NCI-H2107 treated with DMSO at 0.1 percent for 48 hours (cell line): ENCODE results near the gene HSPB2.
A peak's percentile ranks its signal among the peaks of the same experiment; 100 is the strongest.
"Not testable (repeated sequence)": the region's sequence is repeated elsewhere in the genome, so short reads cannot be mapped to it uniquely, and the experiment has no call there.

Experiments
- DNase-seq: peaks from one replicate; lab custom pipeline; 2025; ENCODE audit not compliant: unreplicated experiment; lab: John Stamatoyannopoulos, UW

Gene HSPB2

GRCh38 chr11:111912535-111912934, at the start of gene HSPB2:
Gene HSPB2 (plus strand): TSS chr11:111912734. CDS start chr11:111912830, 96 bp downstream.
- no peak for DNase-seq

- DNase-seq: no peak
Observed at GRCh38 chr11:111870113-111870512, 42.4 kb upstream of the HSPB2 start.

GRCh38 chr11:111870522-111870885, 42.0 kb upstream of the HSPB2 start:
- DNase-seq: no peak

DNA sequence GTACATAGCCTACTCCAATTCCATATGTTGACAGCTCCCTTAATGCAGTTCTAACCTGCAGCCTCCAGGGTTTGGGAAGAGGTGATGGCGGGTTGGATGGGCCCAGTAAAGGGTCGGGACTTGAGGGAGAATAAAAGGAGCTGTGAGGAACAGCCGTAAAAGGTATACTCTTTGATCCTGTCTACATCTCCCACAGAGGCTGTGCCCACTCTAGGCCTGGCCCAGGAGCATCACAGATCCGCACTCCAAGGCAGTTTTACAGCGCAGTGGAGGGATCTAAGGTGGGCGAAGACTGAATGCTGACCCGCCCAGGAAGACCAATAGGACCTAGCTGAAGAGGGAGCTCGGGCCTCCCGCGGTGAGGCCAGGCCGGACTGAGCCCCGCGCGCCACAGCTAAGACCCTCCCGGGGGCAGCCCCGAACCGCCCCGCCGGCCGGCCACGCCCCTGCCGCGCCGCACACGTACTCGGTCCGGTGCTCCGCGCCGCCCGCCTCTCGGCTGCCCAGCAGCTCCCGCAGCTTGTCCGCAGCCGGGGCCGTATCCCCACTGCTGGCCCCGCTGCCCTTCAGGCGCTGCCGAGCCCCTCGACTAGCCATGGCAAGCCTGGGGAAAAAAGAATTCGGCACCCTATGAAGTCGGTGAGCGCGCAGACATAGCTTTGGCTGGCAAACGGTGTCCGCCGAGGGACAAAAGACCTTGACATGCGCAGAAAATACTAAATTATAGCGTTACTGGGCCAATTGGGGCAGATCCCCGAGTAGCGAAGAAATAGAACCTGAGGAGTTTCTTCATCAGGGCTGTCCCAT, 41.4 kb upstream of the HSPB2 start, which contains the start of gene ALG9:
Gene ALG9 (minus strand): TSS at position 696 of the 807 bp plus-strand sequence. CDS start 99 bp downstream, at position 597.
- peak; percentile 54 for DNase-seq

DNA sequence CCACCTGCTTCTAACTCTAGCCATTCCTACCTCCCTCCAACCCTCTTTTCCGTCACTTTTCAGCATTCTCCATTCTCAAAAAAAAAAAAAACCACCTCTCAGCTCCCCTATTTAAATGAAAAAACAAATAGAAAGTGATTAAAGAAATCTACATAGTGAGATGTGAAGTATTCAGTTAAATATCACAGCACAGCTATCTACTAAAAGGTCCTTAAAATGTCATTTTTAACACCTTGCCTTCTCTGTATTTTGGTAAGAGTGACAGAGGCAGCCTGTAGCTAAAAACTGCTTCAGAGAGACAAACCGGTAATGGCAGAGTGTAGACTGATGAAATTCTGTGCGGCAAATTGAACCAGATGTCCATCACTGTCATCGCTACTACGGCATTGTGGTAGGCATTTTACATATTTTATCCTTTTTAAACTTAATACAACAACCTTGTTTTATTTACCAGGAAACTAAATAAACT, 40.8 kb upstream of the HSPB2 start:
- DNase-seq: no peak

DNA sequence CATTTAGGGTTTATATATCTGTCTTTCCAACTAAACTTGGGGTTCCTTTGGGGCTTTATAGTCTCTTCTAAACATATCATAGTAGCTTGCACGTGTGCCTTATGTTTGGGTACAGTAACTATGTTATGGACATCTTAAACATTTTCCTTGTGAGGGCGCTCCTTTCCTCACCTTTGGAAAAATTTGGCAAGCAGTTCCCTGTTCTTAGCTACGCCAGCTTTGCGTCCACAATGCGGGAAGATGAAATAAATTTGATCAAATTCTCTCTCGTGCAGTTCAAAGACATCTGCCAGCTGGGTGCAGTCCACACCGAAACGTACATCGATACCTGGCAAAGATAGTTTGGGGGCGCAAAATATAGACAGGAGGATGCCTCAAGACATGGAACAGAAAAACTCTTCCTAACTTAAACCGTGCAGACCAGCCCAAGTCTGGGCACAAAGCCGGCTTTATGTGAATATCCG, 34.1 kb upstream of the HSPB2 start:
- DNase-seq: peak; percentile 44

GRCh38 chr11:111878849-111879636, 33.5 kb upstream of the HSPB2 start, which contains the start of the genes CFAP68 and FDXACB1:
Gene CFAP68 (plus strand): TSS chr11:111879541. CDS start chr11:111879561, 20 bp downstream.
Gene FDXACB1 (minus strand): TSS chr11:111879165. CDS start chr11:111879132, 33 bp downstream.
- peak; percentile 94 for DNase-seq

GRCh38 chr11:111879637-111879960, 32.9 kb upstream of the HSPB2 start:
- no peak for DNase-seq

- no peak for DNase-seq
Observed at GRCh38 chr11:111882202-111882601, 30.3 kb upstream of the HSPB2 start.

DNA sequence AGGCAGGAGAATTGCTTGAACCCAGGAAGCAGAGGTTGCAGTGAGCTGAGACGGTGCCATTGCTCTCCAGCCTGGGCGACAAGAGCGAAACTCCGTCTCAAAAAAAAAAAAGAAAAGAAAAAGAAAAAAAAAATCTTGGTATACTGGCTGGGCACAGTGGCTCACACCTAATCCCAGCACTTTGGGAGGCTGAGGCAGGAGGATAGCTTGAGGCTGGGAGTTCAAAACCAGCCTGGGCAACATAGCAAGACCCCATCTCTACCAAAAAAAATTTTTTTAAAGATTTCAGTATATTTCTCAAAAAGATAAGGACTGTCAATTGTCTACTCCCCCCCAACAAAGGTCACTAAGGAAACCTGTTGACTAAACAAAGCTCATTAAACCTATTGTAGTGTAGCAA, 27.5 kb upstream of the HSPB2 start:
- DNase-seq: not testable (repeated sequence)

GRCh38 chr11:111886032-111886431, 26.5 kb upstream of the HSPB2 start:
- no peak for DNase-seq

DNA sequence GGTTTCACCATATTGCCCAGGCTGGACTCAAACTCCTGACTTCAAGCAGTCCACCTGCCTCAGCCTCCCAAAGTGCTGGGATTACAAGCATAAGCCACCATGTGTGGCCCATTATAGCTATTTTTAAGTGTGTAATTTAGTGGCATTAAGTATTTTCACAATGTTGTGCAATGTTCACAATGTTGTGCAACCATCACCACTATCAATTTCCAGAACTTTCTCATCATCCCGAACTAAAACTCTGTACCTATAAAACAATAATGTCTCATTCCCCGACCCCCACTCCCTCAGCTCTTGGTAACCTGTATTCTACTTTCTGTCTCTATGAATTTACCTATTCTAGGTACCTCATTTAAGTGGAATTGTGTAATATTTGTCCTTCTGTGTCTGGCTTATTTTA, 25.7 kb upstream of the HSPB2 start:
- no peak for DNase-seq

GRCh38 chr11:111905411-111905810, 7.1 kb upstream of the HSPB2 start:
- no peak for DNase-seq

- no peak for DNase-seq
Observed at GRCh38 chr11:111906680-111907079, 5.9 kb upstream of the HSPB2 start.

GRCh38 chr11:111908639-111909305, 3.8 kb upstream of the HSPB2 start:
- DNase-seq: no peak

DNA sequence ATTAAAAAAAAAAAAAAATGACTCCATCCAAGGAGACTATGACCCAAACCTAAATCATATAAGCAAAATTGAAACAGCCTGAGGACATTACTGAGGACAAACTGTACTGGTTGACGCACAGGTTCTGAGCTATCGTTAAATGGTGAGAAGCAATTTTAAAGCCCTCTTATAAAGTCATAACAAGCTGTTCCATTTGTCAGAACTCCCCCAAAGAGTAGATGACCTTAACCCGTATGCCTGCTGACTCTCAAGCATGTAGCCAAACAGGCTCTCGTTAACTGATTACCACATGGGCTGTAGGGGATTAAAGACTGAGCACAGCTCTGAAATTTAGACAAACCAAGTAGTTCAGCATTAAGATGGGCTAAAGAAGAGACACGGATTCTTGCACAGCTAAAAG, 3.2 kb upstream of the HSPB2 start:
- DNase-seq: no peak

DNA sequence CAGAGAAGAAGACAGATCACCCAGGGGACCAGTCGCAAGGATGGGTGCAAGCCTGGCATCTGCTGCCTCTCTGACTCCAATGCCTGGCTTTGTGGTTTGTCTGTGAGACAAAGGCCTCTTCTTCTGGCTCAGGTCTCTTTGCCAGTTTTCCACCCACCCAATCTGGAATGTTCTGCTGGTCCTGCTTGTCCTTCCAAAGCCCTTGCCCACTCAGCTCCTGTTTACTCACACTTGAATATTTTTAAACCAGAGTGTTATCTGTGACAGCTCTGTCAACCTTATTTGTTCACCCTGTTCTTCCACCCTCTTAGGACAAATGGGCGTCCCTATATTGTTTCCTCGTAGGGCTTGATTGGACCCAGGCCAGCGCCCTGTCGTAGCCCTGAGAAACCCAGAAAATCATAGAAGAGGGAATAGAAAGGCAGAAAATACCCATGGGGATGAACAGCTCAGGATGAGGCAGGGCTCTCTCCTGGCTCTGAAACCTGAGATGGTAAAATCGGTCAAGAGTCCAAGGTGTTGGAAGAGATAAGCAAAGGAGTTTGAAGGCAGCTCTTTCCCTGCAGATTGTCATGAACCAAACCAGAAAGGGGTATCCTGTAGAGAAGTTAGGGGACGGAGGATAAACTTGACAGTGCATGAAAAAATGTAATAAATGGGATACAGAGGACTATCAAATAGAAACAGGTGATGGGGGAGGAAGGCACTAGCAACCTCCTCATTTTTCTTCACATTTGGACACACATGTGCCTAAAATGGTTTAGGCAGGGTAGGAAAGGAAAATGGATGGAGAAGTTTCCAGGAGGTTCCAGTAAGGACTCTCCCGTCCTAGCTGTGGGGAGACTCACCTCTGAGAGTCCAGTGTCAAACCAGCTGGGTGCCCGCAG, 1.6 kb upstream of the HSPB2 start:
- DNase-seq: peak; percentile 31

DNA sequence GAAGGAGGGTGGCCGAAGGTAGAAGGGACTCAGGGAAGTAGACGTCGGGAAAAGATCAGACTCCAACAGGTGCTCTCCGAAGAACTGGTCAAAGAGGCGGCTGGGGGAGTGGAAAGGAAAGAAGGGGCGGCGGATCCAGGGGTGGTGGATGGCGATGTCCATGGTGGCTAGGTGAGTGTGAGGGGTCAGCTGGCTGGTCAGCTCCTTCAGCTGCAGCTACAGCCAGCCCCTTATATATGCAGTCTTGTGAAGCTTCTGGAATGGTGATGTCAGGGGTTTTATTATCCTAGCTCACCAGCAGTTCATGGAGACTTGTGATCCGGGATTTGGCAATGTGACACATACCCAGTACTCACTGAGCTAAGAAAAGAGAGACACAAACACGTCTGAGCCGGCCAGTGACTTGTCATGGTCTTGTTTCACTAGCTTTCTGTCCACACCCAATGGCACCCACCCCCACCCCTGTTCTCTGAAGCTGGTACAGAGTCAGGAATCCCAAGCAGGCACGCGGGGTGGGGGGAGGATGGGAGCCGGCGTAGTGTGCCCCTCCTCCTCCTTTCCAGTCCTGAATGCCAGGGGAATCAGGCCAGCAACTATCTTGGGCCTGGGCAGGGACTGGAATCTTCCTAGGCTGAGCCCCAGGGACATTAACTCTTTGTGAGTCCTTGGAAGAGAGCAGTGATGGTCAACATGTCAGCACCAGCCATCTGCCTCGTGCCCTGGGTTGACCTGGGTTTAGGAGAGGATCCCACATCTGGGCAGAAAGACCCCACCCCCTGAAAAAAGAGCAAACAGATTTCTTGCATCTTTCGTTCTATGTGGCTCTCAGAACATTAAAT, 752 bp upstream of the HSPB2 start, which contains the start of gene CRYAB:
Gene CRYAB (minus strand): TSS at position 208 of the 839 bp plus-strand sequence. CDS start 46 bp downstream, at position 162.
- no peak for DNase-seq
